Panc1 (cell line): ENCODE data around the gene ITPA. TPM values are rescaled to one million over a fixed set of nuclear protein-coding genes. Genes with fewer than 3 reads are reported as not detected.

Experiments used
- ATAC-seq: fragments of 200-7000 bp; cut with Tn5 transposase; 2 replicates; pipeline ENCODE4 v1.9.1; 2020; ENCODE audit warnings: mild to moderate bottlenecking, moderate library complexity
- BruUV-seq: library from RNA; stranded (reverse); fragments of 400-500 nt; replicated peaks from 2 replicates; lab custom pipeline; 2021; lab: Mats Ljungman, UMichigan
- CTCF ChIA-PET: fragments of 300-600 bp; sonication (Branson Sonifier 250); formaldehyde crosslinking; loops from one replicate; lab custom pipeline; 2022; ENCODE audit warnings: antibody characterized with exemption; lab: Charles Lee
- POLR2A ChIA-PET: fragments of 300-600 bp; sonication (Branson Sonifier 250); formaldehyde crosslinking; loops from one replicate; lab custom pipeline; 2022; ENCODE audit warnings: antibody characterized with exemption; lab: Charles Lee
- DNase-seq: peaks from one replicate; pipeline ENCODE4 v3.0.0-alpha.2; 2010; ENCODE audit warnings: low read depth, low spot score
- H3K27ac ChIP-seq: 2 replicates; pipeline ENCODE4 v1.5.1; 2011; ENCODE audit warnings: mild to moderate bottlenecking, low read length, inconsistent platforms
- H3K27me3 ChIP-seq: fragments of 200-500 bp; sonication (Bioruptor generic); 2 replicates; pipeline ENCODE4 v1.6.0; 2014; ENCODE audit warnings: low read length, inconsistent platforms; ENCODE audit not compliant: control insufficient read depth, insufficient read depth
- H3K36me3 ChIP-seq: fragments of 200-500 bp; sonication (Bioruptor generic); 2 replicates; pipeline ENCODE4 v1.5.1; 2014; ENCODE audit warnings: inconsistent platforms, mild to moderate bottlenecking, low read length, moderate library complexity; ENCODE audit not compliant: control insufficient read depth, insufficient read depth
- H3K4me1 ChIP-seq: 2 replicates; pipeline ENCODE4 v1.5.1; 2011; ENCODE audit warnings: inconsistent platforms, mild to moderate bottlenecking, low read length, moderate library complexity; ENCODE audit not compliant: control insufficient read depth, insufficient read depth
- H3K4me3 ChIP-seq, 2 experiments: 2 replicates each; pipeline ENCODE4 v1.5.1; 2011 to 2012; ENCODE audit warnings: low read depth in 2 of 2, low read length in 2 of 2, mild to moderate bottlenecking in 2 of 2, inconsistent platforms in 1 of 2, moderate library complexity in 1 of 2
- H3K9me3 ChIP-seq: fragments of 200-500 bp; sonication (Bioruptor generic); 2 replicates; pipeline ENCODE4 v1.5.1; 2014; ENCODE audit warnings: low read depth, mild to moderate bottlenecking, inconsistent platforms, low read length, moderate library complexity; ENCODE audit not compliant: control insufficient read depth, insufficient read depth
- POLR2AphosphoS5 ChIP-seq: IDR thresholded peaks from 2 replicates; pipeline ENCODE4 v1.6.1; 2012; ENCODE audit warnings: mild to moderate bottlenecking, low read depth, low read length, moderate library complexity
- SIN3A ChIP-seq: IDR thresholded peaks from 2 replicates; pipeline ENCODE4 v1.6.1; 2012; ENCODE audit warnings: low read depth, mild to moderate bottlenecking, low read length, moderate library complexity, borderline replicate concordance; ENCODE audit not compliant: insufficient read depth
- TCF7L2 ChIP-seq: IDR thresholded peaks from 2 replicates; pipeline ENCODE4 v1.6.1; 2011; ENCODE audit warnings: mild to moderate bottlenecking, low read depth, low read length, inconsistent platforms
- in situ Hi-C: cut with HindIII; loops from 2 replicates; pipeline ENCODE4 v1.10.0; 2016; ENCODE audit warnings: low sequenced_read_pairs, low pct_unique_long_range_greater_than_20kb
- intact Hi-C: fragments of 100-400 bp; cut with micrococcal nuclease; formaldehyde crosslinking; loops from one replicate; pipeline ENCODE4 v1.10.0; 2022; ENCODE audit not compliant: unreplicated experiment
- total RNA-seq: library from RNA; stranded (reverse); gene quantifications from one replicate; pipeline ENCODE4 v1.2.1, GENCODE V29; 2021; ENCODE audit not compliant: unreplicated experiment
- TF ChIP-seq, protein P1 (sequence below), 2 experiments: IDR thresholded peaks; 2 replicates each; pipeline ENCODE4 v1.6.1; 2011 to 2012; ENCODE audit warnings: low read depth in 2 of 2, control low read depth in 1 of 2, low read length in 1 of 2, mild to moderate bottlenecking in 1 of 2, moderate library complexity in 1 of 2; ENCODE audit not compliant: insufficient read depth in 1 of 2
- TF ChIP-seq, protein P2 (sequence below): fragments of 450-650 bp; IDR thresholded peaks from 2 replicates; pipeline ENCODE4 v1.5.1; 2017; ENCODE audit warnings: mild to moderate bottlenecking

The ITPA gene
- total RNA-seq, 1 experiment from 2014 or later: 107 TPM

DNA sequence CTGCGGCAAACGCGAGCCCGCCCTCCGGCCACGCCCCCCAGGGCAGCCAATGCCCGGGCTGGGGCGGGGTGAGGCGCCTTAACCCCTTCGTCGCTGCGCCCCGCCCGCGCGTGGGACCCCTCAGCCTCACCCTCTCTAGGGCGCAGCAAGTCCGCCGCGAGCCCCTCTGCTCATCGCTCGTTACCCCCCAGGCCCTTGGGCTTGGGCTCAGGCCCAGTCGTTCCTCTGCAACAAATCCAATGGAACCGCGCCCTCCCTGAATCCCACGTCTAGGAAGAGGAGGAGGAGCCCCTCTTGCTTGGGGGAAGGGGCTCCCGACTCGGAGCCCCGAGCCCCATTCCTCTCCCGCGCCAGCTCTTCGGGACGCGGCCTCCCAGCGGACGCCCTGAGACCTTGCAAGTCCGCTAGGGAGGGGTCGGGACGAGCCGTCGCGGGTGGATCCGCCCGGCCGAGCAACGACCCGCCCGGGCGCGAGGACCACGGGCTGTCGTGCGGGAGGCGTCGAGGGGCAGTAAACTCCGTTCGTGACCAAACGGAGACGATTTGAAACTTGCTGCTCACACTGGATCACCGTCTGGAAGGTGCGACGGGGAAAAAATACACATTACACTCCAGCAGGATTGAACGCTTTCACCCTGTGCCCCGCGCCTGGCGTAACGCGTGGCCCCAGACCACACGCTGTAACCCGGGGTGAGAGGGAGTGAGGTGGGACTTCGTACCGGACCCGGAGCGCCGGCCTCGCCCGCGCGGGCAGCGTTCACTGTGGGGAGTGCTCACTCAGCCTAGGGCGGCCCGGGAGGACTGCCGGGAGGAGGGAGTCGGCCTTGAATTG lies 35.5 kb upstream of the ITPA start:
- no peak for DNase-seq
- CTCF ChIA-PET: interaction anchor here (0.7 kb wide), 1 partner anchor 77 kb away, joined by 4 read pairs; no protein-coding TSS in a partner anchor
- intact Hi-C loops: no loop called here

DNA sequence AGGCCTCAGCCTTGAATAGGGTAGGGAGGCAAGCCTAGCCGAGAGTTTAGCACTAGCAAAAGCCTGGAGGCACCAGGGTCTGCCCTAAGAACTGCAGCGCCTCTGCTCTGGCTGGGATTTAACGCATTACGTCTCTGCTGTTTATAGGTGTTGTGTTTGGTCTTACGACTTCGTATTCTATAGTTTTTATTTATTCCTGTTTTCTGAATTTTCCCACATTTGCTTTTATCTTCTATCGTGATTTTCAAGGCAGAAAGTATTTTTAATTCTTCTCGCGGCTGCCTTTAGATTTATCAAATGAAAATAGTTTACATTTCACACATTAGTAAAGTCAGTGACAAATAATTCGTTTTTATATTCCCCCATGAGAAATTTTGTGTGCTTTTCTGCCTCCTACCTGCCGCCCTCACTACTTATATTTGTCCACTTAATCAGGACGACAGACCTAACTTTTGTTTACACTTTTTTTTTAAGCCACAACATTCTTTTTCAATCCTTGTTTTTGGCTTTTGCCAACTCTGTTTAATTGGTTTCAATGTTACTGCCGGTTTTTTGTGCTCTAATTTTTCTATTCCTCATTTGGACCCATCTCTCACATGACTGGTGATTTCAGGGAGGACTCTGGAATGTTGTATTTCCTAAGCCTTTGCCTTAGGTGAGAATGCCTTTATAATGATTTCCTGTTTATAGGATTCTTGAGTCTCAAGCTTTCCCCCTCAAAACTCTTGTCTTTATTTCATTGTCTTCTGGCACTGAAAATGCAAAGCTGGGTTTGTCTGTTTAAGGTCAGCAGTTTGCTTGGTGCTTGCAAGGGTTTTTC lies 34.6 kb upstream of the ITPA start:
- Histone ChIP-seq H3K9me3 (no peaks in the 10 kb centered on the region), H3K4me3 (peak overlapping the region; percentile 81 to 92), H3K36me3 (no peaks in the 10 kb centered on the region), H3K27ac (peak overlapping the region; percentile 81), H3K27me3 (no peaks in the 10 kb centered on the region), H3K4me1 (peaks cover 14% of the 10 kb centered on the region)
- BruUV-seq: no TSS peak
- DNase-seq (no peak), ATAC-seq (peak; percentile 78)
- CTCF ChIA-PET: no interaction called here
- in situ Hi-C loops: no loop called here
- POLR2A ChIA-PET: no interaction called here
- intact Hi-C loops: no loop called here
- TF ChIP-seq, protein P1, sequence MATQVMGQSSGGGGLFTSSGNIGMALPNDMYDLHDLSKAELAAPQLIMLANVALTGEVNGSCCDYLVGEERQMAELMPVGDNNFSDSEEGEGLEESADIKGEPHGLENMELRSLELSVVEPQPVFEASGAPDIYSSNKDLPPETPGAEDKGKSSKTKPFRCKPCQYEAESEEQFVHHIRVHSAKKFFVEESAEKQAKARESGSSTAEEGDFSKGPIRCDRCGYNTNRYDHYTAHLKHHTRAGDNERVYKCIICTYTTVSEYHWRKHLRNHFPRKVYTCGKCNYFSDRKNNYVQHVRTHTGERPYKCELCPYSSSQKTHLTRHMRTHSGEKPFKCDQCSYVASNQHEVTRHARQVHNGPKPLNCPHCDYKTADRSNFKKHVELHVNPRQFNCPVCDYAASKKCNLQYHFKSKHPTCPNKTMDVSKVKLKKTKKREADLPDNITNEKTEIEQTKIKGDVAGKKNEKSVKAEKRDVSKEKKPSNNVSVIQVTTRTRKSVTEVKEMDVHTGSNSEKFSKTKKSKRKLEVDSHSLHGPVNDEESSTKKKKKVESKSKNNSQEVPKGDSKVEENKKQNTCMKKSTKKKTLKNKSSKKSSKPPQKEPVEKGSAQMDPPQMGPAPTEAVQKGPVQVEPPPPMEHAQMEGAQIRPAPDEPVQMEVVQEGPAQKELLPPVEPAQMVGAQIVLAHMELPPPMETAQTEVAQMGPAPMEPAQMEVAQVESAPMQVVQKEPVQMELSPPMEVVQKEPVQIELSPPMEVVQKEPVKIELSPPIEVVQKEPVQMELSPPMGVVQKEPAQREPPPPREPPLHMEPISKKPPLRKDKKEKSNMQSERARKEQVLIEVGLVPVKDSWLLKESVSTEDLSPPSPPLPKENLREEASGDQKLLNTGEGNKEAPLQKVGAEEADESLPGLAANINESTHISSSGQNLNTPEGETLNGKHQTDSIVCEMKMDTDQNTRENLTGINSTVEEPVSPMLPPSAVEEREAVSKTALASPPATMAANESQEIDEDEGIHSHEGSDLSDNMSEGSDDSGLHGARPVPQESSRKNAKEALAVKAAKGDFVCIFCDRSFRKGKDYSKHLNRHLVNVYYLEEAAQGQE (IDR thresholded peaks at IDR 0.05; ENCODE audit: insufficient read depth in 1 of 2, low read depth in 2 of 2, low read length in 1 of 2): no peak
- TF ChIP-seq TCF7L2: no peak
- TF ChIP-seq SIN3A: no peak
- no peak for TF ChIP-seq POLR2AphosphoS5
- TF ChIP-seq, protein P2, sequence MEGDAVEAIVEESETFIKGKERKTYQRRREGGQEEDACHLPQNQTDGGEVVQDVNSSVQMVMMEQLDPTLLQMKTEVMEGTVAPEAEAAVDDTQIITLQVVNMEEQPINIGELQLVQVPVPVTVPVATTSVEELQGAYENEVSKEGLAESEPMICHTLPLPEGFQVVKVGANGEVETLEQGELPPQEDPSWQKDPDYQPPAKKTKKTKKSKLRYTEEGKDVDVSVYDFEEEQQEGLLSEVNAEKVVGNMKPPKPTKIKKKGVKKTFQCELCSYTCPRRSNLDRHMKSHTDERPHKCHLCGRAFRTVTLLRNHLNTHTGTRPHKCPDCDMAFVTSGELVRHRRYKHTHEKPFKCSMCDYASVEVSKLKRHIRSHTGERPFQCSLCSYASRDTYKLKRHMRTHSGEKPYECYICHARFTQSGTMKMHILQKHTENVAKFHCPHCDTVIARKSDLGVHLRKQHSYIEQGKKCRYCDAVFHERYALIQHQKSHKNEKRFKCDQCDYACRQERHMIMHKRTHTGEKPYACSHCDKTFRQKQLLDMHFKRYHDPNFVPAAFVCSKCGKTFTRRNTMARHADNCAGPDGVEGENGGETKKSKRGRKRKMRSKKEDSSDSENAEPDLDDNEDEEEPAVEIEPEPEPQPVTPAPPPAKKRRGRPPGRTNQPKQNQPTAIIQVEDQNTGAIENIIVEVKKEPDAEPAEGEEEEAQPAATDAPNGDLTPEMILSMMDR: no peak

More for the DNA sequence above, 35.5 kb upstream of the ITPA start:
- TF ChIP-seq, protein P1 (IDR thresholded peaks at IDR 0.05; ENCODE audit: insufficient read depth in 1 of 2, low read depth in 2 of 2, low read length in 1 of 2): no peak
- TF ChIP-seq, protein P2: no peak
- TF ChIP-seq SIN3A (no peak), TCF7L2 (no peak), POLR2AphosphoS5 (no peak)
- peak; percentile 94 for ATAC-seq
- no peaks in the 10 kb centered on the region for H3K9me3 ChIP-seq
- H3K4me1 ChIP-seq: peaks cover 14% of the 10 kb centered on the region
- no peaks in the 10 kb centered on the region for H3K27me3 ChIP-seq
- in situ Hi-C loops: no loop called here
- H3K36me3 ChIP-seq: no peaks in the 10 kb centered on the region
- BruUV-seq: no TSS peak
- H3K4me3 ChIP-seq: peak overlapping the region; percentile 81 to 92
- H3K27ac ChIP-seq: peak overlapping the region; percentile 81
- POLR2A ChIA-PET: no interaction called here
